ENCODE measurements around the gene UCHL1. TPM values are rescaled to one million over a fixed set of nuclear protein-coding genes. Genes with fewer than 3 reads are reported as not detected.
A peak's percentile ranks its signal among the peaks of the same experiment; 100 is the strongest.

The UCHL1 gene
- total RNA-seq, result under 1 TPM; 0.34 to 0.37 TPM

DNA sequence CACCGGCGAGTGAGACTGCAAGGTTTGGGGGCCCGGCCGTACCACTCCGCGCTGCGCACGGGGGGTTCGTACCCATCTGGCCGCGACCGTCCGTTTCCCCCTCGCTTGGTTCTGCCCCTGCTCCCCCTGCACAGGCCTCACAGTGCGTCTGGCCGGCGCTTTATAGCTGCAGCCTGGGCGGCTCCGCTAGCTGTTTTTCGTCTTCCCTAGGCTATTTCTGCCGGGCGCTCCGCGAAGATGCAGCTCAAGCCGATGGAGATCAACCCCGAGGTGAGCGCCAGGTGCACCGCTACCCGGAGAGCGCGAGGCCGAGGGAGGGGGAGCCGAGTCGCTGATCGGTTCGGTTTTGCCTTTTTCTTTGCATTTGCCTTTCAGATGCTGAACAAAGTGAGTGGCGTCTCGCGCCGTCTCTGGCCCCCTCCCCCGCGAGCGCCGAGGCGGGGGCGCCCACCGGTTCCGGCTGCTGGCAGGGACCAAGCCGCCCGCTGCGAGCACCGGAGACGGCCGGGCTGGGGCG is at the start of gene UCHL1:
Gene UCHL1, plus strand, starts transcription at position 189 of the 517 bp plus-strand sequence. Its CDS starts 49 bp downstream, at position 238.
- Mint-ChIP-seq H3K4me1 (ENCODE audit: low read depth) (peaks cover 5% of the 10 kb centered on the region), H3K4me3 (peak within 1 kb of the TSS; percentile 27), H3K27ac (no peak within 1 kb of the TSS), H3K9me3 (ENCODE audit: insufficient read depth) (no peaks in the 10 kb centered on the region), H3K27me3 (ENCODE audit: low read depth) (peaks cover 35% of the 10 kb centered on the region), H3K36me3 (ENCODE audit: low read depth) (no peaks in the 10 kb centered on the region)
- ChIA-PET POLR2A (no interaction called here), CTCF (no interaction called here)
- peak; percentile 39 for ATAC-seq
- DNase-seq, result no peak

- no peaks in the 10 kb centered on the region for H3K36me3 Mint-ChIP-seq (ENCODE audit: low read depth)
- H3K4me3 Mint-ChIP-seq, result no peak overlapping the region
- H3K9me3 Mint-ChIP-seq (ENCODE audit: insufficient read depth), result no peaks in the 10 kb centered on the region
- ChIA-PET CTCF (interaction anchor here (0.7 kb wide), 1 partner anchor 106 kb away, joined by 3 read pairs; no protein-coding TSS in a partner anchor), POLR2A (no interaction called here)
- DNase-seq, result no peak
- ATAC-seq, result no peak
- H3K27me3 Mint-ChIP-seq (ENCODE audit: low read depth), result peaks cover 8% of the 10 kb centered on the region
- peaks cover 7% of the 10 kb centered on the region for H3K4me1 Mint-ChIP-seq (ENCODE audit: low read depth)
- H3K27ac Mint-ChIP-seq, result no peak overlapping the region
These were observed 49.4 kb upstream of the UCHL1 start for GRCh38 chr4:41207291-41207831.

- H3K9me3 Mint-ChIP-seq (ENCODE audit: insufficient read depth), result no peaks in the 10 kb centered on the region
- DNase-seq, result no peak
- ChIA-PET POLR2A (no interaction called here), CTCF (no interaction called here)
- no peak for ATAC-seq
- no peaks in the 10 kb centered on the region for H3K36me3 Mint-ChIP-seq (ENCODE audit: low read depth)
- H3K27me3 Mint-ChIP-seq (ENCODE audit: low read depth), result peaks cover 16% of the 10 kb centered on the region
- peaks cover 19% of the 10 kb centered on the region for H3K4me1 Mint-ChIP-seq (ENCODE audit: low read depth)
- H3K4me3 Mint-ChIP-seq, result no peak overlapping the region
- no peak overlapping the region for H3K27ac Mint-ChIP-seq
These were observed 47.5 kb upstream of the UCHL1 start for GRCh38 chr4:41209187-41209586.

DNA sequence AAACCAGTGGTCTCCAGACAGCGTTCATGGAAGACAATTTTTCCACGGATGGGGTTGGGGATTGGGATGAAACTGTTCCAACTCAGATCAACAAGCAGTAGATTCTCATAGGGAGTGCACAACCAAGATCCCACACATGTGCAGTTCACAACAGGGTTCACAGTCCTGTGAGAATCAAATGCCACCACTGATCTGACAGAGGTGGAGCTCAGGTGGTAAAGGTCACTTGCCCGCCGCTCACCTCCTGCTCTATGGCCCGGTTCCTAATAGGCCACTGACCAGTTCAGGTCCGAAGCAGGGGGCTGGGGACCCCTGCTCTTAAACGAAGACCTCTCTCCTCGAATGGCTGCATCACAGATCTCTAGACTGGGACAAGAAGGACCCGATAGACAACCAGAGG is 46.8 kb upstream of the UCHL1 start:
- peaks cover 21% of the 10 kb centered on the region for H3K27me3 Mint-ChIP-seq (ENCODE audit: low read depth)
- H3K4me3 Mint-ChIP-seq, result no peak overlapping the region
- ATAC-seq (no peak), DNase-seq (no peak)
- no peaks in the 10 kb centered on the region for H3K9me3 Mint-ChIP-seq (ENCODE audit: insufficient read depth)
- CTCF ChIA-PET, result no interaction called here
- H3K27ac Mint-ChIP-seq, result no peak overlapping the region
- H3K4me1 Mint-ChIP-seq (ENCODE audit: low read depth), result peaks cover 22% of the 10 kb centered on the region
- H3K36me3 Mint-ChIP-seq (ENCODE audit: low read depth), result no peaks in the 10 kb centered on the region
- POLR2A ChIA-PET, result no interaction called here

GRCh38 chr4:41211951-41212615 is 44.6 kb upstream of the UCHL1 start:
- CTCF ChIA-PET, result interaction anchor here (0.7 to 1.2 kb wide), 3 partner anchors 235 to 284 kb away, joined by 3 to 11 read pairs (median 3); no protein-coding TSS in a partner anchor
- H3K27ac Mint-ChIP-seq, result no peak overlapping the region
- H3K36me3 Mint-ChIP-seq (ENCODE audit: low read depth), result no peaks in the 10 kb centered on the region
- ATAC-seq (no peak), DNase-seq (no peak)
- POLR2A ChIA-PET, result no interaction called here
- H3K4me3 Mint-ChIP-seq, result no peak overlapping the region
- H3K9me3 Mint-ChIP-seq (ENCODE audit: insufficient read depth), result no peaks in the 10 kb centered on the region
- H3K27me3 Mint-ChIP-seq (ENCODE audit: low read depth), result peaks cover 39% of the 10 kb centered on the region
- H3K4me1 Mint-ChIP-seq (ENCODE audit: low read depth), result peaks cover 35% of the 10 kb centered on the region

DNA sequence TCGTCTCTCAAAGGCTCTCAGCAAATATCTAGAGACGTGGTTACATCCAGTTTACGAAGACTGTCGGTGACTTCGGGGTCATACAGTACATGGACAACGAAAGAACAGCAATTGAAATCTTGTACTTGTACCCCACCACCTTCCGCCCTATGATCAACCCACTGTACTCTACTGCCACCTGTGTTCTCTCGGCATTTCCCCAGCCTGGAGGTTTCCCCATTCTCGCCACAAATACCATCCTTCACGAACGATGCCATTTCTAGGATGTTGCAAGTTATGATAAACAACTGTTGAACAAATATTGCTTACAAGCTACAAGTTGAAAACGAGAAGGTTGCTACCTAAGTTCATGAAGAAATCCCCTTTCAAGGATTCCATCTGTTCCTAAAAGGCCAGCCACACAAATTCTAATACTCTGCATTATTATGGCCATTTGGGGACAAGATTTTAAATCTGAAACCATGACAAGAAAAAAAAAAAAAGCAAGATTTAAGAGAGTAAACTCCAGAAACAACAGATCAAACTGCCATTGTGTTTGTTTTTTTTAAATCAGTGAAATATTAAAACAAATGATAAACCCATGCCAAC is 44.0 kb upstream of the UCHL1 start:
- CTCF ChIA-PET, result interaction anchor here (1.2 to 1.7 kb wide), 2 partner anchors 236 to 237 kb away, joined by 8 to 11 read pairs; no protein-coding TSS in a partner anchor
- ATAC-seq (no peak), DNase-seq (no peak)
- POLR2A ChIA-PET, result no interaction called here
- no peak overlapping the region for H3K27ac Mint-ChIP-seq
- H3K36me3 Mint-ChIP-seq (ENCODE audit: low read depth), result no peaks in the 10 kb centered on the region
- H3K27me3 Mint-ChIP-seq (ENCODE audit: low read depth), result peaks cover 39% of the 10 kb centered on the region
- H3K9me3 Mint-ChIP-seq (ENCODE audit: insufficient read depth), result no peaks in the 10 kb centered on the region
- H3K4me1 Mint-ChIP-seq (ENCODE audit: low read depth), result peaks cover 29% of the 10 kb centered on the region
- no peak overlapping the region for H3K4me3 Mint-ChIP-seq

DNA sequence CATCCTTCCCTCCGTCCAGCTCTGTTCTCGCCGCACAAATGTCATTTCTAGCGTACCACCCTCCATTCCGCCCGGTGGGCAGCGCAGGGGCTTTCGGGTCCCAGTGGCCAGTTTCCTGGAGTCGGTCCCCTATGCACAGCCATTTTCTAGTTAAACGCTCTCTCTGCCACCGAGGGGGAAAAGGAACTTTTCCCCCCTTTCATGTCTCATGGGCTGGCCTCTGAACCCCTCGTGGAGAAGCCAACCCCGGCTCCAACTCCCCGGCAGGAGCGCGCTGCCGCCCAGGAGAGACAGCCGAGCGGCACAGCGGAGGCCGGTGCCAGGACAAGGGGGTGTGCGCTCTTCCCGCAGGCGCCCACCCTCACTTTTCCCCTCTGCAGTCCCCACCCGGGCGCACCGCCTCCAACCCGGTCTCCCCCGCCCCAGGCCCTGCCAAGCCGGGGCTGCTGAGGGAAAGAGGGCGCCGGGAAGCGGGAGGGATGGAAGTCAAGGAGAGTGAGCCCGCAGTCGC is 43.0 kb upstream of the UCHL1 start:
- ATAC-seq, result no peak

DNA sequence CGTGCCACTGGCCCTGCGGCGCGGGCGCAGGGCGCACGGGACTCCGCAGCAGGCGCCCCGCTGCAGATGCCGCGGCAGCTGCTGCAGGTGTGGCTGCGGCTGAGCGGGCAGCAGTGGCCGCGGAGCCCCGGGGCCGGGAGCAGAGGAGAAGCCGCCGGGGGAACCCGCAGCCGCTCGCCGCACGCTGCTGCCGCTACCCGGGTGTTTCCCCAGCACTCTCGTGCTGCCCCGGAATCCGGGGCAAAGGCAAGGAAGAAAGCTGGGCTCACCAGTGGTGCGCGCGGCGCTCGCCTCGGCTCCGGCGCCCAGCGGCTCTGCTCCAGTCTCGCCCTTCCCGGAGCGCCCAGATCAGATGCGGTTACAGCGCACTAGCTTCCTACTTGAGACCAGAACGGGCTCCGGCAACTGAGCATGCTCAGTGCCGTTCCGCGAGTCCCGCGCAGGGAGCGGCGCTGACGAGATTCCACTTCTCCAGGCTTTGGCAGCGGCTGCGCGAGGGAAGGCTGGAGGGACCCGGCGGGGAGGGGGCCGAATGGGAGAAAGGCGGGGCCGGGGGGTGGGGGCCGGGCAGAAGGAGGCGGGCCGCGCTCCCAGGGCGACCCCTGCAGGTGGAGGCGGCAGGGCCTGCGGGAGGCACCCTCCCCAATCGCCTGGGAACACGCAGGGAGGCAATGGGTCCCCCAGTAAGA is 42.4 kb upstream of the UCHL1 start, which contains the start of gene APBB2:
Gene APBB2, minus strand, starts transcription at position 407 of the 689 bp plus-strand sequence. CDS start 181,288 bp downstream, outside the sequence.
- Mint-ChIP-seq H3K9me3 (ENCODE audit: insufficient read depth) (no peaks in the 10 kb centered on the region), H3K4me3 (peak within 1 kb of the TSS; percentile 75), H3K27ac (no peak within 1 kb of the TSS), H3K4me1 (ENCODE audit: low read depth) (peaks cover 29% of the 10 kb centered on the region), H3K27me3 (ENCODE audit: low read depth) (peaks cover 45% of the 10 kb centered on the region), H3K36me3 (ENCODE audit: low read depth) (no peaks in the 10 kb centered on the region)
- ChIA-PET POLR2A (no interaction called here), CTCF (interaction anchor here (0.6 to 1.7 kb wide), 6 partner anchors 9 to 296 kb away, joined by 3 to 8 read pairs (median 6); no protein-coding TSS in a partner anchor)
- ATAC-seq, result peak; percentile 66
- DNase-seq, result peak; percentile 53

More for the DNA sequence above, 43.0 kb upstream of the UCHL1 start:
- no peak for DNase-seq
- Mint-ChIP-seq H3K4me1 (ENCODE audit: low read depth) (peaks cover 29% of the 10 kb centered on the region), H3K4me3 (peak overlapping the region; percentile 75), H3K9me3 (ENCODE audit: insufficient read depth) (no peaks in the 10 kb centered on the region), H3K27me3 (ENCODE audit: low read depth) (peaks cover 41% of the 10 kb centered on the region), H3K36me3 (ENCODE audit: low read depth) (no peaks in the 10 kb centered on the region), H3K27ac (no peak overlapping the region)
- ChIA-PET CTCF (interaction anchor here (0.6 to 1.7 kb wide), 6 partner anchors 9 to 296 kb away, joined by 3 to 8 read pairs (median 6); no protein-coding TSS in a partner anchor), POLR2A (no interaction called here)

DNA sequence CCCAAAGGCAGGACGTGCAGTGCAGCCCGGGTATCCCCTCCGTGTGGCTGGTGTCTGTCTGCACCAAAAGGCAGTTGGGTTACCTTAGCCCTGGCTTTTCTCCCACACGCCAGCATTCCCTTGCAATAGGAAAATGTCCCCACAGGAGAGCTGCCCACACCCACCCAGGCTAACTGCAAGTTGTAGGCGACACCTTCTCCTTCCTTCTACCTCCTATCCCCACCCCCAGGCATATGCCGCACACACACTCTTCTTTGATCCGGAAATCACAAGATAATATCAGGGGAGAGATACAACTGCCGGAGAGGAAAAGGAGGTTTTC is 41.9 kb upstream of the UCHL1 start:
- no peak for DNase-seq
- no peak overlapping the region for H3K27ac Mint-ChIP-seq
- peak overlapping the region; percentile 53 for H3K4me3 Mint-ChIP-seq
- CTCF ChIA-PET, result interaction anchor here (0.9 to 1.6 kb wide), 2 partner anchors 235 to 290 kb away, joined by 5 to 6 read pairs; no protein-coding TSS in a partner anchor
- POLR2A ChIA-PET, result no interaction called here
- no peaks in the 10 kb centered on the region for H3K9me3 Mint-ChIP-seq (ENCODE audit: insufficient read depth)
- H3K27me3 Mint-ChIP-seq (ENCODE audit: low read depth), result peaks cover 45% of the 10 kb centered on the region
- H3K36me3 Mint-ChIP-seq (ENCODE audit: low read depth), result no peaks in the 10 kb centered on the region
- ATAC-seq, result no peak
- H3K4me1 Mint-ChIP-seq (ENCODE audit: low read depth), result peaks cover 29% of the 10 kb centered on the region

- H3K9me3 Mint-ChIP-seq (ENCODE audit: insufficient read depth), result no peaks in the 10 kb centered on the region
- H3K36me3 Mint-ChIP-seq (ENCODE audit: low read depth), result no peaks in the 10 kb centered on the region
- peaks cover 29% of the 10 kb centered on the region for H3K4me1 Mint-ChIP-seq (ENCODE audit: low read depth)
- ChIA-PET POLR2A (no interaction called here), CTCF (interaction anchor here (0.9 to 1.6 kb wide), 2 partner anchors 235 to 239 kb away, joined by 3 to 5 read pairs; no protein-coding TSS in a partner anchor)
- DNase-seq (no peak), ATAC-seq (no peak)
- H3K4me3 Mint-ChIP-seq, result peak overlapping the region; percentile 53
- peaks cover 49% of the 10 kb centered on the region for H3K27me3 Mint-ChIP-seq (ENCODE audit: low read depth)
- no peak overlapping the region for H3K27ac Mint-ChIP-seq
These were observed 41.6 kb upstream of the UCHL1 start for GRCh38 chr4:41215155-41215554.

- Mint-ChIP-seq H3K4me1 (ENCODE audit: low read depth) (peaks cover 29% of the 10 kb centered on the region), H3K27me3 (ENCODE audit: low read depth) (peaks cover 53% of the 10 kb centered on the region), H3K4me3 (peak overlapping the region; percentile 68), H3K36me3 (ENCODE audit: low read depth) (no peaks in the 10 kb centered on the region), H3K27ac (peak overlapping the region; percentile 49), H3K9me3 (ENCODE audit: insufficient read depth) (no peaks in the 10 kb centered on the region)
- POLR2A ChIA-PET, result no interaction called here
- ATAC-seq, result no peak
- no peak for DNase-seq
- CTCF ChIA-PET, result interaction anchor here (0.9 to 1.2 kb wide), 3 partner anchors 240 to 307 kb away, joined by 3 to 5 read pairs (median 3); no protein-coding TSS in a partner anchor
These were observed 40.8 kb upstream of the UCHL1 start for GRCh38 chr4:41215969-41216293.

Data from activated CD8-positive, alpha-beta T cell treated with anti-CD3 and anti-CD28 coated beads, Interleukin-2, amount 10 ng/mL, durations not matched to agents 7 days and 5 days (primary cell).